HepG2 (cell line): ENCODE results near the gene NDUFB7. TPM values are rescaled to one million over a fixed set of nuclear protein-coding genes. Genes with fewer than 3 reads are reported as not detected.

ENCODE experiments used
- DZIP1 ChIP-seq: sonication (generic); formaldehyde crosslinking; IDR thresholded peaks from 2 replicates; pipeline ENCODE4 v1.5.0; 2020; ENCODE audit warnings: mild to moderate bottlenecking, missing genetic modification reagents
- FOSL2 ChIP-seq: sonication (generic); formaldehyde crosslinking; IDR thresholded peaks from 2 replicates; pipeline ENCODE4 v1.4.0; 2020; ENCODE audit warnings: missing genetic modification reagents
- FOXA1 ChIP-seq, 2 experiments: fragments of 450-650 bp in 1 of 2; sonication (generic) in 1 of 2; formaldehyde crosslinking in 1 of 2; IDR thresholded peaks; 2 replicates each; pipeline versions ENCODE4 v1.4.0 to v1.6.1; 2016 to 2020; ENCODE audit warnings: missing genetic modification reagents in 1 of 2
- HDAC2 ChIP-seq: sonication (generic); formaldehyde crosslinking; IDR thresholded peaks from 2 replicates; pipeline ENCODE4 v1.4.0; 2020; ENCODE audit warnings: missing genetic modification reagents
- JUNB ChIP-seq: sonication (generic); formaldehyde crosslinking; IDR thresholded peaks from 2 replicates; pipeline ENCODE4 v1.8.0; 2022; ENCODE audit warnings: missing genetic modification reagents, mild to moderate bottlenecking, borderline replicate concordance
- KDM5B ChIP-seq: sonication (generic); formaldehyde crosslinking; IDR thresholded peaks from 2 replicates; pipeline ENCODE4 v1.4.0; 2020; ENCODE audit warnings: missing genetic modification reagents, mild to moderate bottlenecking, borderline replicate concordance
- MATR3 ChIP-seq: sonication (generic); formaldehyde crosslinking; IDR thresholded peaks from 2 replicates; pipeline ENCODE4 v1.4.0; 2020; ENCODE audit warnings: missing genetic modification reagents
- PAX8 ChIP-seq: sonication (generic); formaldehyde crosslinking; IDR thresholded peaks from 2 replicates; pipeline ENCODE4 v1.8.0; 2022; ENCODE audit warnings: mild to moderate bottlenecking, missing genetic modification reagents, borderline replicate concordance
- RARA ChIP-seq: IDR thresholded peaks from 2 replicates; pipeline ENCODE4 v1.6.1; 2016; ENCODE audit warnings: missing genetic modification reagents, missing compliant biosample characterization
- SKI ChIP-seq: fragments of 450-650 bp; IDR thresholded peaks from one replicate; pipeline ENCODE4 v1.6.1; 2018; ENCODE audit warnings: mild to moderate bottlenecking; ENCODE audit not compliant: partially characterized antibody
- TRIM22 ChIP-seq: fragments of 450-650 bp; IDR thresholded peaks from 2 replicates; pipeline ENCODE4 v1.6.1; 2017
- ZBTB25 ChIP-seq: IDR thresholded peaks from 2 replicates; pipeline ENCODE4 v1.6.1; 2018; ENCODE audit warnings: missing genetic modification reagents
- ZBTB46 ChIP-seq: sonication (generic); formaldehyde crosslinking; IDR thresholded peaks from 2 replicates; pipeline ENCODE4 v1.4.0; 2020; ENCODE audit warnings: mild to moderate bottlenecking, missing genetic modification reagents, borderline replicate concordance
- ZKSCAN1 ChIP-seq: fragments of 150-350 bp; IDR thresholded peaks from 2 replicates; pipeline ENCODE4 v1.6.1; 2014; ENCODE audit warnings: low read length
- ZNF274 ChIP-seq: sonication (generic); formaldehyde crosslinking; IDR thresholded peaks from 2 replicates; pipeline ENCODE4 v1.5.1; 2020; ENCODE audit warnings: mild to moderate bottlenecking, missing genetic modification reagents
- ZNF350 ChIP-seq: sonication (generic); formaldehyde crosslinking; IDR thresholded peaks from 2 replicates; pipeline ENCODE4 v1.4.0; 2020; ENCODE audit warnings: mild to moderate bottlenecking, low read depth, missing genetic modification reagents, borderline replicate concordance
- ZNF556 ChIP-seq: sonication (generic); formaldehyde crosslinking; IDR thresholded peaks from 2 replicates; pipeline ENCODE4 v1.4.0; 2020; ENCODE audit warnings: mild to moderate bottlenecking, missing genetic modification reagents, borderline replicate concordance
- ZNF75D ChIP-seq: sonication (generic); formaldehyde crosslinking; IDR thresholded peaks from 2 replicates; pipeline ENCODE4 v1.8.1; 2023; ENCODE audit warnings: missing genetic modification reagents, mild to moderate bottlenecking, borderline replicate concordance
- ZSCAN20 ChIP-seq: sonication (generic); formaldehyde crosslinking; IDR thresholded peaks from 2 replicates; pipeline ENCODE4 v1.4.0; 2020; ENCODE audit warnings: missing genetic modification reagents, mild to moderate bottlenecking, borderline replicate concordance
- polyA plus RNA-seq, 8 experiments: library from polyadenylated mRNA; depleted of rRNA in 3 of 8; stranded (reverse) in 7 of 8; unstranded in 1 of 8; fragments of >200 nt; fragmentation: Illumina TruSeq in 4 of 8; extraction: Trizol in 4 of 8; gene quantifications; 2 replicates each; pipeline versions ENCODE4 v1.2.1 to v1.2.3, GENCODE V29; 2011 to 2016; ENCODE audit warnings: low read depth in 4 of 8, missing spikeins in 1 of 8, mixed read lengths in 1 of 8; ENCODE audit not compliant: insufficient read depth in 1 of 8
- total RNA-seq, 5 experiments: library from RNA; depleted of rRNA; stranded (reverse); fragments of >200 nt; fragmentation: Illumina TruSeq; extraction: Trizol; gene quantifications; 2 replicates each; pipeline ENCODE4 v1.2.3, GENCODE V29; 2016; ENCODE audit warnings: low read depth in 1 of 5
- TF ChIP-seq, protein P1 (sequence below): sonication (generic); formaldehyde crosslinking; IDR thresholded peaks from 2 replicates; pipeline ENCODE4 v1.5.1; 2020; ENCODE audit warnings: missing genetic modification reagents, mild to moderate bottlenecking, borderline replicate concordance
- TF ChIP-seq, protein P2 (sequence below): IDR thresholded peaks from 2 replicates; pipeline ENCODE4 v1.6.1; 2016

The NDUFB7 gene
- total and polyA plus RNA-seq, 2 of the 13 experiments (the other 11 are each of a cell fraction or from before 2014, with no cell fraction given): 156 to 198 TPM

DNA sequence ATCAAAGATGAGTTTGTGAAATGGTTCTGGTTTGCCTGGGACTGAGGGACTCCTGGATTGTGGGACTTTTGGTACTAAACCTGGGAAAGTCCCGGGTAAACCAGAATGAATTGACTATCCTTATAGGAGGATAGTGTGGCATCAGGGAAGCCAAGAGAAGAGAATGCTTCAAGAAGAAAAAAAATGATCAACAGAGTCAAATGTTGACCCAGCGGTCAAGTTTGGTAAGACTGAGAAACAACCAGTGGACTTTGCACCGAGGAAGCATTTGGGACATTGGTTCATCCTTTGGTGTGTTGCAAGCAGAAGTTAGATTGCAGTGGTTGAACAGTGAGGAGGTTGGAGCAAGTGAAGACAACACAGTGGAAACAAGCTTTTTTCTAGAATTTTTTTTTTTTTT lies 44.5 kb upstream of the NDUFB7 start (continued):
- TF ChIP-seq DZIP1 (no peak), ZNF274 (CRISPR knock-in tag) (no peak), FOSL2 (CRISPR knock-in tag) (peak; percentile 53), FOXA1 (IDR thresholded peaks at IDR 0.05) (no peak), FOXA1 (CRISPR knock-in tag; IDR thresholded peaks at IDR 0.05) (no peak), PAX8 (CRISPR knock-in tag) (no peak), SKI (peak; percentile 43), ZNF556 (CRISPR knock-in tag) (no peak), ZSCAN20 (CRISPR knock-in tag) (no peak), ZBTB46 (CRISPR knock-in tag) (no peak), KDM5B (CRISPR knock-in tag) (no peak), ZNF75D (no peak), TRIM22 (no peak), ZBTB25 (CRISPR knock-in tag) (0 out of 2 replicates have a peak, but pooled peaks have one; percentile 20), MATR3 (no peak), JUNB (no peak), RARA (CRISPR knock-in tag) (peak; percentile 71), ZKSCAN1 (no peak), HDAC2 (peak; percentile 30; the same call in 1 of the 2 replicates), ZNF350 (CRISPR knock-in tag) (no peak)
- TF ChIP-seq, protein P1, sequence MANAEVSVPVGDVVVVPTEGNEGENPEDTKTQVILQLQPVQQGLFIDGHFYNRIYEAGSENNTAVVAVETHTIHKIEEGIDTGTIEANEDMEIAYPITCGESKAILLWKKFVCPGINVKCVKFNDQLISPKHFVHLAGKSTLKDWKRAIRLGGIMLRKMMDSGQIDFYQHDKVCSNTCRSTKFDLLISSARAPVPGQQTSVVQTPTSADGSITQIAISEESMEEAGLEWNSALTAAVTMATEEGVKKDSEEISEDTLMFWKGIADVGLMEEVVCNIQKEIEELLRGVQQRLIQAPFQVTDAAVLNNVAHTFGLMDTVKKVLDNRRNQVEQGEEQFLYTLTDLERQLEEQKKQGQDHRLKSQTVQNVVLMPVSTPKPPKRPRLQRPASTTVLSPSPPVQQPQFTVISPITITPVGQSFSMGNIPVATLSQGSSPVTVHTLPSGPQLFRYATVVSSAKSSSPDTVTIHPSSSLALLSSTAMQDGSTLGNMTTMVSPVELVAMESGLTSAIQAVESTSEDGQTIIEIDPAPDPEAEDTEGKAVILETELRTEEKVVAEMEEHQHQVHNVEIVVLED (CRISPR knock-in tag): no peak
- TF ChIP-seq, protein P2, sequence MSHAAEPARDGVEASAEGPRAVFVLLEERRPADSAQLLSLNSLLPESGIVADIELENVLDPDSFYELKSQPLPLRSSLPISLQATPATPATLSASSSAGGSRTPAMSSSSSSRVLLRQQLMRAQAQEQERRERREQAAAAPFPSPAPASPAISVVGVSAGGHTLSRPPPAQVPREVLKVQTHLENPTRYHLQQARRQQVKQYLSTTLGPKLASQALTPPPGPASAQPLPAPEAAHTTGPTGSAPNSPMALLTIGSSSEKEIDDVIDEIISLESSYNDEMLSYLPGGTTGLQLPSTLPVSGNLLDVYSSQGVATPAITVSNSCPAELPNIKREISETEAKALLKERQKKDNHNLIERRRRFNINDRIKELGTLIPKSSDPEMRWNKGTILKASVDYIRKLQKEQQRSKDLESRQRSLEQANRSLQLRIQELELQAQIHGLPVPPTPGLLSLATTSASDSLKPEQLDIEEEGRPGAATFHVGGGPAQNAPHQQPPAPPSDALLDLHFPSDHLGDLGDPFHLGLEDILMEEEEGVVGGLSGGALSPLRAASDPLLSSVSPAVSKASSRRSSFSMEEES (CRISPR knock-in tag): no peak
